NCI-H2081 treated with DMSO at 0.1 percent for 48 hours (cell line): ENCODE measurements around the gene C8A.

Source experiments
- DNase-seq: peaks from one replicate; lab custom pipeline; 2025; lab: John Stamatoyannopoulos, UW

Gene C8A

GRCh38 chr1:56837244-56837939, 17.2 kb upstream of the C8A start:
- DNase-seq: no peak

DNA sequence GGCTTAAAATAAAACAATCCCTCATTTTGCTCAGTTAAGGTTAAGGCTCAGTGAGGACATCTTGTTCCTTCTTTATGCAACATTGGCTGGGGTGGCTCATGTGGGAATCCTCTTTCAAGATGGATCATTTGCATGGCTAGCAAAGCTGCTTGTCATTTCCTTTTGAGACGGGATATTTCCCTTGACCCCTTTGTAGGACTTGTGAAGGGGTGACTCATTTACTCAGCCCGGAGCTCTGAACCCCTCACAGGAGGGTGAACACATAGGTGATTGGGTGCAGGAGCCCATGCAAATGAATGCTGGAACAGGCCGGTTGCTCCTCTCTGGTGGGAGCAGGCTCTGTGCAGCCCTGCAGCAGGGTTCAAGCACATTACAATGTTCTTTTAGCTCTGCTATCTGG, 15.8 kb upstream of the C8A start:
- DNase-seq: no peak

- no peak for DNase-seq
Observed at GRCh38 chr1:56843544-56843943, 11.1 kb upstream of the C8A start.

DNA sequence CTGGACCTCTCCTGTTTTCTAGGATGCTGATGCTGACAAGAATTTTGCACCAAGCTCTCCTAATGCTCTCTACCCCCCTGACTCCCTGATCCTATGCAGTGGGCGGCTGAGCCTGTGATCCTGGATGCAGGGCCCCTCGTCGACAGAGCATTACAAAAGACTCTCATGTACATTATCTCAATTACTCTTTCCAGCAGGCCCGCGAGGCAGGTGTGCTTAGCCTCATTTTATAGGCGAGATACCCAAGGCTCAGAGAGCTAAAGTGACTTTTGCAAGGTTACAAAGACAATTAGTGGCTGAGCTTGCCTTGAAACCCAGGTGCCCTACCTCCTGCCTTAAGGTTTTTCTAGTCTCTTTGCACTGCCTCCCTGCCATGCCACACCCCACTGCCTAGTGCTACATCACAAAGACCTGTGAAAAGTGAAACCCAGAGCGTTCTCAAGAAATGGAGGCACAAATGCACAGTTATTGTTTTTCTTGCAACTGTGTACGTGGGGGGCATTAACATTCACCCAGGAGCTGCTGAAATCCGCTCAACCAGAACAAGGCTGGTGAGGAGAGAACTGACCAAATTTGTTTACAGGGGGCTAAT, 10.0 kb upstream of the C8A start:
- no peak for DNase-seq

DNA sequence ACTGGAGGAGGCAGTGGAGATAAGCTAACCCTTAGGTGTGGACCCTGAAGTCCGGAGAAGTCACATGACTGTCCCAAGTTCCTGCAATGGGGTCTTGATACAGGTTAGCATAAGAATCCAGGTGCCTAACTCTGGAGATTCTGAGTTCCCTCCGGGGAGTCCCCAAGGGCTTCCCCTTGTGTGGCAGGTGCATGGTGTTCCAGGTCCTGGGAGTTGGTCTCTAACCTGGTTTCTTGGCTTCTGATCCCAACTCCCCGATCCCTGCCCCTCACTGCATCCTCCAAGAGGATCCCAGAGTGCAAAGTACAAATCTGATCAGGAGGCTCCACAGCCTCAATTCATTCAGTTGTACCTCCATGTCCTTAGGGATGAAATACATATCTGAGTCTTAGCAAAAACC, 9.3 kb upstream of the C8A start:
- no peak for DNase-seq

DNA sequence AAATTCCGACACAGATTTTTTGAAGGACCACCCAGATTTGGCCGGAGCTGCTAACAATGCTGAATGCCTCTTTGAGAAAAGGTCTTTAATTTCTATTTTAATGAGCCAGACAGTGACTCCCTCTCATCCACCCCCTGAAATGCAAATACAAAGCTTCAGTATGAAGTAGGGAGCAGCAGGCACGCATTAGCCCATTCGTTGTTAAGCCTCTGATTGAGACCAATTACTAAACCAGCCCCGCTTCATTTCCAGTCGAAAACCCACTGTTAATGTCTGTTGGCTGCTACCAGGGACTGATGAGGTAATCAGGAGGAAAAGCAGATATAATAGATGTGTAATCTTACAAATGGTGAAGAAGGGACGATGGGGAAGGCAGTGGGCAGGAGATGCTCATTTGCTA, 4.8 kb upstream of the C8A start:
- DNase-seq: no peak

GRCh38 chr1:56850411-56850810, 4.2 kb upstream of the C8A start:
- no peak for DNase-seq

- DNase-seq: no peak
Observed at GRCh38 chr1:56850922-56851321, 3.7 kb upstream of the C8A start.

DNA sequence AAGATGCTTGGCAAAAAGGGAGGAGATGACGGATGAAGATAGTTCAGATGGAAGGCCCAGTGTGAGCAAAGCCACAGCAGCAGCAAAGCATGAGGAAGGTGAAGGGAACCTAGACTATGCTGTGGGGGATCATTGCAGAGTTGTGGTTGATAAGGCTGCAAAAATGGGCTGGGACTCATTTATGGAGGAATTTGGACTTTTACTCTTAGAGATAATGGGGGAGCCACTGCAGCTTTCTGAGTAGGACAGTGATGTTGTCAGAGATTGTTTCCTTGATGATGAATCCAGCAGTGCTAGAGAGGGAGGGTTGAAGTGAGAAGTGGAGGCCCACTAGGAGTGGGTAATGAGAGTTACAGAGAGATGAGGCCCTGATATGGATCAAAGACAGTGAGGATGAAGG, 2.1 kb upstream of the C8A start:
- DNase-seq: no peak

DNA sequence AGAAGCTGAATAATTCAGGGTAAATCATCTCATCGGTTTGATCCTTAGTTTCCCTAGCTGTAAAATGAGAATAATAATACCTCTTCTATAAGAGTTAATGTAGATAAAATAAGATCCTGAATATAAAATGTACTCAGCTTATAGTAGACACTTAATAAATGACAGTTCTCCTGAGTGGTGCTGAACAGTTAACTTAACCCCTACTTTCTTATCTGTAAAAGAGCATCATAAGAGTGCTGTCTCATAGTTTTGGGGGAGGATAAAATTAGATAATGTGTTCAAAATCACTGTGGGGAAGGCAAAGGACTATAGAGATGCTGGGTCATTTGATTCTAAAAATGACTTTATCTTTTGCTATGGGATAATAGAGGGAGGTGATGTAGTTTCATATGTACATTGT, 593 bp downstream of the C8A start:
- DNase-seq: no peak

GRCh38 chr1:56856186-56856585, 1.6 kb downstream of the C8A start:
- no peak for DNase-seq

- DNase-seq: no peak
Observed at GRCh38 chr1:56859287-56859686, 4.7 kb downstream of the C8A start.

DNA sequence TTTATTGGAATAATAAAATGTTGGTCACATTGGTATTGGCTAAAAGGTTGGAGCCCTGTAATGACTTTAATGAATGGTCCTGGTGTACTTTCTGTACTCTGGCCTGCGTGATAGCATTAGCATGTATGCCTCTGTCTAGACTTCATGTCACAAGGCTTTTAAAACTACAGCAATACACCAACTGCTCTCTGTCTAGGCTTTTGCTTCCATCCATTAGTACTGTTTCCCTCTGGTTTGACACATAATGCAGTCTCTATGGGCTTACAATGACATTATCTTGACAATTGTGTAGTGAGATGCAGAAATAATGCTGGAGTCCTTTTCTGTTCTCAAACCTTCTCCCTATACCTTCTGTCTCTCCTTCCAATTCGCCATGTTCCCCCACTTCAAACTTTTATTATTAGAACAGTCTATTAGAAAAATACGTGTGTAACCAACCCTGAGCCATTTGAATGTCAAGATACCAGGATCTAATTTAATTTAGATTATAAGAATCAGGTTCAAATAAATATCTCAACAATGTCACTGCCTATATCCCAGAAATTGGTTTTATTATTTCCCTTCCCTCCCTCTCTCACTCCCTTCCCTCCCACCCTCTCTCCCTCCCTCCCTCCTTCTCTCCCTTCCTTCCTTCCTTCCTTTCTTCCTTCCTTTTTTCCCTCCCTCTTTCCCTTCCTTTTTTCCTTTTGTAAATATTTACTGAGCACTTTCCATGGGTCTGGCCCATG, 8.8 kb downstream of the C8A start:
- DNase-seq: no peak

- DNase-seq: no peak
Observed at GRCh38 chr1:56864430-56864829, 9.8 kb downstream of the C8A start.

GRCh38 chr1:56866656-56867055, 12.1 kb downstream of the C8A start:
- DNase-seq: no peak

- no peak for DNase-seq
Observed at GRCh38 chr1:56867491-56867890, 12.9 kb downstream of the C8A start.

GRCh38 chr1:56868761-56869160, 14.2 kb downstream of the C8A start:
- no peak for DNase-seq

DNA sequence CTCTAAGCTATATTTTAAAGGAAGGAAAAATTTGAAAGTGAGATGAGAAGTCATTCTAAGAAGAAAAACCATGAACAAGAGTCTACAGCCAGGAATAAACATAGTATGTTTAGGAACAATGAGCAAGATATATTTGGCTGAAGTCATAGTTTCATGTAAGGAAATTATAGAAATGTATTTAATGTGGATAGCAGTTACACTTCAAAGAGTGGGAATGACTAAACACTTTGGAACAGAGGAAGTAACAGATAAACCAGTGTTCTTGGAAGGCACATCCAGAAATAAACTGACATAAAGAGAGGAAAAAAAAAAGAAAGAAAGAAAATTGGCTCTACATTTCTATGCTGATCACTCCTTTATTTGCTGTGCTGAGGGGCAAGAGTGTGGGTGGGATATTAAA, 18.0 kb downstream of the C8A start:
- DNase-seq: no peak

DNA sequence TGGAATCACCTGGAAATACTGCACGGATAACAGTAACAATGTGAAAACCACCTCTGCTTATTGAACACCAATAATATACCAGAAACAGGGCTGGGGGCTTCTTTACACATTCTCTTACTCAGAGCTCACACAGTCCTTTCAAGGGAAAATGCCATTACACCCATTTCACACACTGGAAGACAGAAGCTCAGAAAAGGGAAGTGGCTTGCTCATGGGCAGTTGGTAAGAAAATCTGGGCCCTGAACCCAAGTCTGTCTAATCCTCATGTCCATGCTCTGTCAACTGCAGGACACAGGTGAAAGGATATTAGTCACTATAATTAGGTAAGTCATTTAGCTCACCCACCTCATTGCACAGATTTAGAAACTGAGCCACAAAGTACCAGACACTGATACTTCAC, 18.6 kb downstream of the C8A start:
- no peak for DNase-seq

DNA sequence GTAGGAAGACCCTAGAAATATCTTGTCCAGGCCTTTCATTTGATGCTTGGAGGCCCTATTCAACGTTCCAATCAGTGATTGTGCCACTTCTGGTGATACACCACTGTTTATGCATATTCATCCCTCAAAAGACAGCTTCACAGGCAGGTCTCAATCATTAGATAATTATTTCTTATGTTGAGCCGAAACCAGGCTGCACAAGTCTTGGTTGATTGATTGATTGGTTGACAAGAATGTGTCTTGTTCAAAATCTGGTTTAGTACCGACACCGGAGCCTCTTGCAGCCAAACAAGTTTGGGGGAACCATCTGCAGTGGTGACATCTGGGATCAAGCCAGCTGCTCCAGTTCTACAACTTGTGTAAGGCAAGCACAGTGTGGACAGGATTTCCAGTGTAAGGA, 20.1 kb downstream of the C8A start:
- DNase-seq: no peak

DNA sequence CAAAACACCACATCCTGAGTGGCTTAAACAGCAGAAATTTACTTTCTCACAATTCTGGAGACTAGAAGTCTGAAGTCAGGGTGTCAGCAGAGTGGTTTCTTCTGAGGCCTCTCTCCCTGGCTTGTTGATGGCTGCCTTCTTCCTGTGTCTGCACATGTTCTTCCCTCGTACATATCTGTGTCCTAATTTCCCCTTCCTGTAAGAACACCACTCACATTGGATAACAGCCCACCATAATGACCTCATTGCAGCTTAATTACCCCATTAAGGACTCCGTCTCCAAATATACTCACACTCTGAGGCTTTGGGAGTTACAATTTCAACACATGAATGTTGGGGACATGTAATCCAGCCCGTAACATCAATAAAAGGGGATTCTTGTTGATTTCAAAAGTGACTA, 23.4 kb downstream of the C8A start:
- DNase-seq: no peak

DNA sequence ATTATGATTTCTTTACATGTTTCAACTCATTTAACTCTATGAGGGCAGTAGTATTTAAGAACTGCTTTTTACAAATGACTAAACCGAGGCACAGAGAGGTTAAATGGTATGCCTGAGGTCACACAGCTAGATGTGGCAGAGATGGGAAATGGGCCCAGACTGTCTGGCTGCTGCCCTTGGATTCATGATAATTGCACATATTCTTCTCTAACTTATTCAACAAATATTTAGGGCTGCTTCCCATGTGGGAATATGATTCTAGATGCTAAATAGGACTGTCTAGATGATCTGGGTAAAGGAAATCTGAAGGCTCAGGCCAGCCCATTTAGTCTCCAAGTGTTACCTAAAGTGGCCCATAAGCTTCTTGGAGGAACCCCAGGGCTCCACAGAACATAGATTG, 26.2 kb downstream of the C8A start:
- DNase-seq: no peak

DNA sequence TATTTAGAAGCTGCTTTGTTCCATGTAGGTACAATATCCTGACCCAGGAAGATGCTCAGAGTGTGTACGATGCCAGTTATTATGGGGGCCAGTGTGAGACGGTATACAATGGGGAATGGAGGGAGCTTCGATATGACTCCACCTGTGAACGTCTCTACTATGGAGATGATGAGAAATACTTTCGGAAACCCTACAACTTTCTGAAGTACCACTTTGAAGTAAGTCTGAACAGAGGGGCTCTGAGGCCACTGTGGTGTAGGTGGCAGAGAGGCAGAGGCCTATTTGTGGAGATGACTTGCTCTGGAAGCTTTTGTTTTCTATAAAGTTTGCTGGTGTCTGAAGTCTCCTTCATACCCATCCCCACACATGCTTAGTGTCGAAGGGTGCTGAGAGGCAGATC, 26.8 kb downstream of the C8A start:
- no peak for DNase-seq

DNA sequence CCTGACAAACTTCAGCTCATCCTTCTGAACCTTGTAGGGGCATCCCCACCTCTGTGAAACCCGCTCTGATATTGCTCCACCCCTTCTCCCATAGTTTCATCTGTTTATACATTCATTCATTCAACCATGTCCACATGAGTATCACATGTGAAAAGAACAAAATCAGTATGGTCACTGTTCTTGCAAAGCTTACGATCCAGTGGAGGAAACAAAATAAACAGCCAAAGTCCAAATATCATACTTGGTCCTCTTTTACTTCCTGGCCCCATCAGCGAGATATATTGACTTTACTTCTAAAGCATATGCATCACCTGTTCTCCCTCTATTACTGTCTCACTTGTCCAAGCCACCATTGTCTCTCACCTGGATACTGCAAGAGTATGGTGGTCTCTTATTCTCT, 35.6 kb downstream of the C8A start:
- no peak for DNase-seq
